Naive thymus-derived CD8-positive, alpha-beta T cell (primary cell): ENCODE results near the gene DNPEP. TPM values are rescaled to one million over a fixed set of nuclear protein-coding genes. Genes with fewer than 3 reads are reported as not detected.

ENCODE experiments used
- ATAC-seq, 2 donors: fragments of 150-1000 bp; cut with Tn5 transposase in 1 of 2; sonication (Bioruptor Pico), chemical (Tn5 transposase) in 1 of 2; 1 replicate in 1 of 2; 2 replicates in 1 of 2; pipeline ENCODE4 v1.10.0; 2021; ENCODE audit warnings: mild to moderate bottlenecking in 2 of 2, moderate library complexity in 2 of 2
- POLR2A ChIA-PET: fragments of 350-600 bp; sonication (Branson Sonifier 250); formaldehyde crosslinking; loops from one replicate; lab custom pipeline; 2021; ENCODE audit warnings: antibody characterized with exemption; lab: Charles Lee
- DNase-seq, 10 donors: peaks; one replicate each; pipeline versions ENCODE4 v3.0.0 to v3.0.0-alpha.2; 2020 to 2022
- H3K27ac Mint-ChIP-seq, 10 donors: one replicate each; pipeline ENCODE4 v1.8.0; 2020 to 2022; ENCODE audit warnings: mild to moderate bottlenecking in 10 of 10, mixed read lengths in 10 of 10, moderate library complexity in 4 of 10, inconsistent platforms in 1 of 10
- H3K27me3 Mint-ChIP-seq, 5 donors: one replicate each; pipeline ENCODE4 v1.8.0; 2021 to 2022; ENCODE audit warnings: mixed read lengths in 5 of 5
- H3K36me3 Mint-ChIP-seq, 3 donors: one replicate each; pipeline ENCODE4 v1.8.0; 2020 to 2022; ENCODE audit warnings: mixed read lengths in 3 of 3, mild to moderate bottlenecking in 2 of 3, inconsistent platforms in 1 of 3
- H3K4me1 Mint-ChIP-seq, 4 donors: one replicate each; pipeline ENCODE4 v1.8.0; 2021 to 2022; ENCODE audit warnings: mixed read lengths in 4 of 4
- H3K4me3 Mint-ChIP-seq, 10 donors: one replicate each; pipeline ENCODE4 v1.8.0; 2020 to 2022; ENCODE audit warnings: mild to moderate bottlenecking in 10 of 10, mixed read lengths in 10 of 10, moderate library complexity in 6 of 10, inconsistent platforms in 1 of 10
- H3K9me3 Mint-ChIP-seq, 9 donors: one replicate each; pipeline ENCODE4 v1.8.0; 2020 to 2022; ENCODE audit warnings: mixed read lengths in 9 of 9, mild to moderate bottlenecking in 3 of 9, inconsistent platforms in 1 of 9, moderate library complexity in 1 of 9
- polyA plus RNA-seq, 3 donors: library from polyadenylated mRNA; unstranded; fragments of 300-500 nt; fragmentation: Illumina TruSeq; gene quantifications; one replicate each; pipeline ENCODE4 v1.2.3, GENCODE V29; 2021
- total RNA-seq, 8 experiments: library from RNA in 2 of 8; stranded (reverse) in 2 of 8; gene quantifications; one replicate each; pipeline ENCODE4 v1.2.3 and lab custom pipeline; 2021 to 2026

The DNPEP gene
- total and polyA plus RNA-seq, 5 experiments from 2014 or later: 51.2 to 89.1 (median 62.6) TPM

DNA sequence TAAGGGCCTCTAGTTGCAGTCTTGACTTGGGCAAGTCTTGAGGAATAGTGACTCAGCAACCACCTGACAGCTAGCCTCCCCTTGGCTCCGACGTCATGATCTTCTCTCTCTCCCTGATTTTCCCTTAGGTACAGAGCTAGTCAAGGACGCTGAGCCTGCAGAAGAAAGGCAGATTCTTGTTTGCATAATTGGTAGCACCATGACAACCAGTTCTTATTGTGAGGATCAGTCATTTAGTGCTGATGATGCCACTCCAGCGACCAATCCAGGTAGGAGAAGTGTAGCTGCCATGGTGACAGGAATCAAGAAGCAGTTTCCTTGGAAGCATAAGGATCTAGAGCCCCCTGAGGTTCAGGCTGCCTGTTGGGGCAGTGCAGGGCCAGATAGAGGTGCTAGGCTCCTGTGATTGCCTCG, 52.3 kb downstream of the DNPEP start:
- no peak overlapping the region for H3K4me3 Mint-ChIP-seq
- DNase-seq: no peak
- POLR2A ChIA-PET: no interaction called here
- ATAC-seq: no peak
- H3K36me3 Mint-ChIP-seq: peaks cover 0 to 23% (median 23%) of the 10 kb centered on the region in 3 donors
- no peak overlapping the region for H3K27ac Mint-ChIP-seq
- peaks cover 5 to 30% (median 15%) of the 10 kb centered on the region in 9 donors for H3K9me3 Mint-ChIP-seq
- H3K4me1 Mint-ChIP-seq: peaks cover 0 to 7% (median 3%) of the 10 kb centered on the region in 4 donors
- H3K27me3 Mint-ChIP-seq: peaks cover 36 to 87% (median 52%) of the 10 kb centered on the region in 5 donors

DNA sequence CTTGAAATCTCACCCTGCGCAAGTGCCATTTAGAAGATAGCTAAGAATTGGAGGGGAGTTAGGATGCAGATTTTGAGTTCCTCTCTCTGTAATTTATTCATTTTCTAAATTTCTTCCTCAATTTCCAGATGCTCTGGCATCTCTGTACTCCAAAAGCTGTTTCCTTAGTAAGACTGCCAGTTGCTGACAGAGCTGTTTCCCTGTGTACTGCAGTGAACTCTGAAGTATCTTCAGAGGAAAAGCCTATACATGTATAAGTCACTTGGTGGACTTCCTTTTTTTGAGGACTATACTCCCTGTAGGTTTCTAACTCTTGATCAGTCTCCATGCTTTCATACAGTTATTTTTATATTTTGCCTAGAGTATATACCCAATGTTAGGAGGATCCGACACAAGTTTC, 53.6 kb downstream of the DNPEP start:
- ATAC-seq (no peak), DNase-seq (no peak)
- H3K36me3 Mint-ChIP-seq: peaks cover 0 to 23% (median 23%) of the 10 kb centered on the region in 3 donors
- H3K9me3 Mint-ChIP-seq: peaks cover 5 to 30% (median 15%) of the 10 kb centered on the region in 9 donors
- peaks cover 0 to 7% (median 3%) of the 10 kb centered on the region in 4 donors for H3K4me1 Mint-ChIP-seq
- no peak overlapping the region for H3K4me3 Mint-ChIP-seq
- POLR2A ChIA-PET: no interaction called here
- no peak overlapping the region for H3K27ac Mint-ChIP-seq
- H3K27me3 Mint-ChIP-seq: peaks cover 40 to 87% (median 62%) of the 10 kb centered on the region in 5 donors

DNA sequence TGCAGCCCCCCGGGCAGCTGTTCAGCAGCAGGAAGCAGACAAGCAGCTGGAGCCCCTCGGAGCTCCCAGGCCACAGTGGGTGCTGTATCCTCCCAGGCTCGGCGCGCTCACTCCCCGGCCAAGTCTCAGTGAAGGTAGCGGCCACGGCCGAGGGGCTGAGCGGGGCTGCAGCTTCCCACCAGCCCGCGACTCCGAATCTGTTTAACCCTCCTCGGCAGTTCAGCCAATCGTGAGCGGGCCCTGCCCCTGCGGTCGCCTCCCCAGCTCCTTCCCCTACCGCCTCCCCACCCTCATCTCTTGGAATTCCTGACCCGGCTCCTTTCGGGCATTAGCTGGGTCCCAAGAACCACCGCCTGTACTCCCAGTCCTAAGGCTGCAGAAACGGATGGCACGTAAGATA, 55.2 kb downstream of the DNPEP start, which contains the start of gene RESP18:
RESP18 (minus strand) TSS at position 203 of the 400 bp plus-strand sequence.
- peak within 1 kb of the TSS in 1 of 10 donors; percentile 42 for H3K4me3 Mint-ChIP-seq
- H3K27me3 Mint-ChIP-seq: peaks cover 45 to 91% (median 72%) of the 10 kb centered on the region in 5 donors
- H3K36me3 Mint-ChIP-seq: peaks cover 0 to 23% (median 23%) of the 10 kb centered on the region in 3 donors
- ATAC-seq (no peak), DNase-seq (no peak)
- peaks cover 0 to 7% (median 4%) of the 10 kb centered on the region in 4 donors for H3K4me1 Mint-ChIP-seq
- peak within 1 kb of the TSS in 1 of 10 donors; percentile 44 for H3K27ac Mint-ChIP-seq
- POLR2A ChIA-PET: no interaction called here
- H3K9me3 Mint-ChIP-seq: peaks cover 5 to 30% (median 15%) of the 10 kb centered on the region in 9 donors

DNA sequence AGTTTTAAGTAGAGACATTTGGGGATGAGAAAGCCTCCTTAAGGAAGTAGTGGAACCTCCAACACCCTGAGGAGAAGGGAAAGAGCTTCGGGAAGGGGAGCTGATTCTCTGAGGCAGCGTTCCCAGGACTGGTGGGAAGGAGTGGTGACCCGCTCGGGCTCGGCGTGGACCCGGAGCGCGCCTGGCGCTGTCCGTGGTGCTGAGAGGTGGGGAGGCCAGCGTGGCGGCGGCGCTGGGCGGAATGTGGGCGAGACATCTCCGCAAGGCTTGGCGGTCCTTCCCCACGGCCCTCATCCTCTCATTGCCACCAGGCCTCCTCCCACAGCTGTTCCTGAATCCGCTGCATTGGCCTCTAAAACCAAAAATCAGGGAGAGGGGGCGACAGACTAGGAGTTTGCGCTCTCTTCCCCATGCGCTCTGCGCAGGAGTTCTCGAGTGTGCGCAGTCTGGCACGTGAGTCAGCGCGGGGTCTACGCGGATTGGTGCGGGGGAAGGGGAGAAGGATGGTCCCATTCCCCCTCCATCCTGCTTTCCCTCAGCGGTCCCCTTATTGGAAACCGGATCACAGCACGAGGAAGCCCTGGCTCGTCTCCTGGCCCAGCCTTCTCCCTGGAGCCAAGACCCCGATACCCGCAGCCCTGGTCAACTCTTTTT, 56.0 kb downstream of the DNPEP start:
- POLR2A ChIA-PET: no interaction called here
- DNase-seq: peak in 5 of 10 donors; percentile 10 to 46 (median 21)
- H3K27me3 Mint-ChIP-seq: peaks cover 42 to 91% (median 68%) of the 10 kb centered on the region in 5 donors
- no peak overlapping the region for H3K27ac Mint-ChIP-seq
- no peak overlapping the region for H3K4me3 Mint-ChIP-seq
- ATAC-seq: no peak
- peaks cover 0 to 21% (median 18%) of the 10 kb centered on the region in 3 donors for H3K36me3 Mint-ChIP-seq
- peaks cover 4 to 27% (median 14%) of the 10 kb centered on the region in 9 donors for H3K9me3 Mint-ChIP-seq
- peaks cover 0 to 7% (median 4%) of the 10 kb centered on the region in 4 donors for H3K4me1 Mint-ChIP-seq

DNA sequence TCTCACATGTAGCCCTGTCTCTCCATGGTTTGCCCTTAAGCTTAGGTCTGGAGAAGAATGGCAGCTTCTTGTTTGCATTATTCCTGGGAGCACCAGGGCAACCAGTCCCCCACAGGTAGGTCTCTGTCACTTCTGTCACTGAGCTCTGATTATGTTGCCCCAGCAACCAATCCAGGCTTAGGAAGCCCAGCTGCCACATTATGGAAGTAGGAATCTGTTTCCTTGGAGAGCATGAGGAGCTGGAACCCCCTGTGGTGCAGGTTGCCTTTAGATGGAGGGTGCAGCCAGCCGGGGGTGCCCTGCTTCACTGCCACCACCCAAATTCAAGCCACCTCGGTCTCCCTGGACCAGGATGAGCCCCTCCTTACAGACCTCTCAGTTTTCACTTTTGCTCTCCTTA, 60.0 kb downstream of the DNPEP start:
- Mint-ChIP-seq H3K27ac (no peak overlapping the region), H3K27me3 (peaks cover 25 to 69% (median 45%) of the 10 kb centered on the region in 5 donors), H3K9me3 (peaks cover 0 to 9% (median 0%) of the 10 kb centered on the region in 9 donors), H3K4me1 (peaks cover 0 to 8% (median 5%) of the 10 kb centered on the region in 4 donors), H3K36me3 (peaks cover 0 to 4% (median 1%) of the 10 kb centered on the region in 3 donors), H3K4me3 (no peak overlapping the region)
- DNase-seq: no peak
- no peak for ATAC-seq
- POLR2A ChIA-PET: no interaction called here

DNA sequence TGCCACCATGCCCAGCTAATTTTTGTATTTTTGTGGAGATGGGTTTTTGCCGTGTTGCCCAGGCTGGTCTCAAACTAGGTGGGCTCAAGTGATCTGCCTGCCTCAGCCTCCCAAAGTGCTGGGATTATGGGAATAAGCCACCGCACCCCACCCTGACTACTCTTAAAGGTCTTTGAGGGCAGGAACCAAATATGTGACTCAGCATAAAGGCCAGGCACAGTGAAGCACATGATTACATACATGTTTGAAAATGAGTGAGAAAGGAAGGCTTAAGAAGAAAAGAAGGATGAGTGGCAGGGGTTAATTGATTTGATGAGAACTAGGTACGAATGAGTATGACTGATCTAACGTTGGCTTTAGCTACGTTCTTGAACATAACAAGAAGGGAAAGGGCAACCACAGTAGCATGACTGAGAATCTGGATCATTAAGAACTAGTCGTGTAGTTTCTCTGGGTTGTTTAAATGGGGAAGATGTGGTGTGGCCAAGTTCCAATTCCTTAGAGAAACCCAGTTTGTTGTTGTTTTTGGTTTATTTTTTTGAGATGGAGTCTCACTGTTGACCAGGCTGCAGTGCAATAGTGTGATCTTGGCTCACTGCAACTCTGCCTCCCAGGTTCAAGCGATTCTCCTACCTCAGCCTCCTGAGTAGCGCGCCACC, 61.9 kb downstream of the DNPEP start:
- no peaks in the 10 kb centered on the region for H3K36me3 Mint-ChIP-seq
- ATAC-seq: no peak
- H3K4me3 Mint-ChIP-seq: no peak overlapping the region
- POLR2A ChIA-PET: no interaction called here
- H3K27ac Mint-ChIP-seq: no peak overlapping the region
- peaks cover 9 to 18% (median 13%) of the 10 kb centered on the region in 4 donors for H3K4me1 Mint-ChIP-seq
- H3K27me3 Mint-ChIP-seq: peaks cover 14 to 50% (median 34%) of the 10 kb centered on the region in 5 donors
- H3K9me3 Mint-ChIP-seq: no peaks in the 10 kb centered on the region
- DNase-seq: no peak

DNA sequence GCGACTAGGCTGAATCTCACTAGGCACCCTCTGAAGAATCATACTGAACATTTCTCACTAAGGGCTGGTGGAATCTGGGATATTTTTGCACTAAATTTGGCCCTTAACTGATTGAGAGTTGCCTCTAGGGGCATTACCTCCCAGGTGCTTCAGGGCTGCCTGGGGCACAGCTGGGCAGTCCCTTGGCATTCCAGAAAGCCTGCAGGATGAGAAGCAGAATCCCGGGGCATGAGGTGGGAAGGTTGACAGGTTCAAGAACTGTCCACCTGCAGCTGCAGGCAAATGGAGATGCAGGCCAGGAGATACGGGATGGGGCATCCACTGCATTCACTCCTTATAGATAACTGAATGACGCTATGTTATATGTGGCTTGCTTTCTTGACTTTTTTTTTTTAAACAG, 62.6 kb downstream of the DNPEP start:
- no peak overlapping the region for H3K27ac Mint-ChIP-seq
- no peaks in the 10 kb centered on the region for H3K9me3 Mint-ChIP-seq
- ATAC-seq: no peak
- POLR2A ChIA-PET: no interaction called here
- peaks cover 12 to 44% (median 30%) of the 10 kb centered on the region in 5 donors for H3K27me3 Mint-ChIP-seq
- no peak overlapping the region for H3K4me3 Mint-ChIP-seq
- H3K4me1 Mint-ChIP-seq: peaks cover 11 to 19% (median 13%) of the 10 kb centered on the region in 4 donors
- no peak for DNase-seq
- no peaks in the 10 kb centered on the region for H3K36me3 Mint-ChIP-seq

DNA sequence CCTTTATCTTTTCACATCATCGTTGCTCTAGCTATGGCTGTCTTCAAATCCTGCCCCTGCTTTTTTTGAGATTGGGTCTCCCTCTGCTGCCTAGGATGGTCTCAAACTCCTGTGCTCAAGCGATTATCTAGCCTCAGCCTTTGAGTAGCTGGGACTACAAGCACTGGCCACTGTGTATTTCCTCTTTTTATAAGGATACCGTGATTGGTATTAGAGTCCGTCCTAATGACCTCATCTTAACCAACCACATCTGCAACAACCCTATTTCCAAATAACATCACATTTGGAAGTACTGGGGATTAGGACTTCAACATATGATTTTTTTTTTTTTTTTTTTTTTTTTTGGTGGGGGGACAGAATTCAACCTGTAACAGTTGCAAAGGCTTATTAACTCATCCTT, 64.3 kb downstream of the DNPEP start:
- ATAC-seq: no peak
- H3K4me3 Mint-ChIP-seq: no peak overlapping the region
- DNase-seq: no peak
- H3K36me3 Mint-ChIP-seq: no peaks in the 10 kb centered on the region
- H3K27ac Mint-ChIP-seq: no peak overlapping the region
- H3K4me1 Mint-ChIP-seq: peaks cover 11 to 21% (median 14%) of the 10 kb centered on the region in 4 donors
- H3K27me3 Mint-ChIP-seq: peaks cover 2 to 28% (median 21%) of the 10 kb centered on the region in 5 donors
- POLR2A ChIA-PET: no interaction called here
- H3K9me3 Mint-ChIP-seq: no peaks in the 10 kb centered on the region

Other genes starting within 250 kb of the DNPEP start
- gene NHEJ1, start 227.1 kb downstream of the DNPEP start, total RNA-seq: 10 to 100 TPM; 17.0 to 20.1 TPM
- 10 to 100 TPM; 16.6 to 29.1 (median 23.0) TPM for gene NHEJ1, start 227.1 kb downstream of the DNPEP start, polyA plus RNA-seq
- 1 to 10 TPM; 2.7 to 3.3 TPM for gene SLC23A3, start 217.9 kb downstream of the DNPEP start, total RNA-seq
- gene SLC23A3, start 217.9 kb downstream of the DNPEP start, polyA plus RNA-seq: not detected
- 10 to 100 TPM; 59.1 to 64.1 TPM for gene CNPPD1, start 211.0 kb downstream of the DNPEP start, total RNA-seq
- gene CNPPD1, start 211.0 kb downstream of the DNPEP start, polyA plus RNA-seq: 10 to 100 TPM; 45.8 to 59.8 (median 50.4) TPM
- 100 to 1,000 TPM; 110 to 113 TPM for gene RETREG2, start 209.6 kb downstream of the DNPEP start, total RNA-seq
- 10 to 100 TPM; 52.0 to 64.3 (median 57.6) TPM for gene RETREG2, start 209.6 kb downstream of the DNPEP start, polyA plus RNA-seq
- 10 to 100 TPM; 69.6 to 81.9 TPM for gene ZFAND2B, start 181.1 kb downstream of the DNPEP start, total RNA-seq
- gene ZFAND2B, start 181.1 kb downstream of the DNPEP start, polyA plus RNA-seq: 10 to 100 TPM; 78.1 to 85.1 (median 78.1) TPM
- 10 to 100 TPM; 12.3 to 12.9 TPM for gene ABCB6, start 169.0 kb downstream of the DNPEP start, total RNA-seq
- 1 to 10 TPM; 1.6 to 4.9 (median 1.8) TPM for gene ABCB6, start 169.0 kb downstream of the DNPEP start, polyA plus RNA-seq
- gene ATG9A, start 158.3 kb downstream of the DNPEP start, total RNA-seq: 10 to 100 TPM; 52.6 to 53.5 TPM
- gene ATG9A, start 158.3 kb downstream of the DNPEP start, polyA plus RNA-seq: 10 to 100 TPM; 17.7 to 27.9 (median 20.5) TPM
- gene ANKZF1, start 158.1 kb downstream of the DNPEP start, total RNA-seq: 100 to 1,000 TPM; 263 to 278 TPM
- 10 to 100 TPM; 23.8 to 46.2 (median 25.9) TPM for gene ANKZF1, start 158.1 kb downstream of the DNPEP start, polyA plus RNA-seq
- 1 to 10 TPM; 1.8 to 2.7 TPM for gene GLB1L, start 142.5 kb downstream of the DNPEP start, total RNA-seq
- 1 to 10 TPM in 2 of 3 donors, under 1 TPM in 1; 0.62 to 1.8 (median 1.7) TPM for gene GLB1L, start 142.5 kb downstream of the DNPEP start, polyA plus RNA-seq
- 10 to 100 TPM; 22.4 to 22.6 TPM for gene STK16, start 142.4 kb downstream of the DNPEP start, total RNA-seq
- 10 to 100 TPM; 21.6 to 25.8 (median 23.7) TPM for gene STK16, start 142.4 kb downstream of the DNPEP start, polyA plus RNA-seq
- gene TUBA4B, start 134.7 kb downstream of the DNPEP start, total RNA-seq: not detected
- not detected for gene TUBA4B, start 134.7 kb downstream of the DNPEP start, polyA plus RNA-seq
- 100 to 1,000 TPM; 143 to 144 TPM for gene TUBA4A, start 134.0 kb downstream of the DNPEP start, total RNA-seq
- 100 to 1,000 TPM; 107 to 275 (median 122) TPM for gene TUBA4A, start 134.0 kb downstream of the DNPEP start, polyA plus RNA-seq
- 100 to 1,000 TPM; 102 to 105 TPM for gene DNAJB2, start 108.5 kb downstream of the DNPEP start, total RNA-seq
- 1 to 10 TPM; 5.0 to 6.6 (median 5.9) TPM for gene DNAJB2, start 108.5 kb downstream of the DNPEP start, polyA plus RNA-seq
- not detected for gene PTPRN, start 78.5 kb downstream of the DNPEP start, total RNA-seq
- under 1 TPM in 2 of 3 donors, not detected in 1; 0.27 to 0.31 TPM for gene PTPRN, start 78.5 kb downstream of the DNPEP start, polyA plus RNA-seq
- not detected for gene RESP18, start 55.2 kb downstream of the DNPEP start, total RNA-seq
- gene RESP18, start 55.2 kb downstream of the DNPEP start, polyA plus RNA-seq: not detected
- not detected for gene DES, start 30.5 kb upstream of the DNPEP start, total RNA-seq
- gene DES, start 30.5 kb upstream of the DNPEP start, polyA plus RNA-seq: not detected
- gene SPEG, start 46.9 kb upstream of the DNPEP start, total RNA-seq: 10 to 100 TPM; 20.3 to 22.5 TPM
- gene SPEG, start 46.9 kb upstream of the DNPEP start, polyA plus RNA-seq: 1 to 10 TPM; 1.6 to 3.0 (median 2.7) TPM
- 10 to 100 TPM; 22.5 to 26.9 TPM for gene GMPPA, start 111.0 kb upstream of the DNPEP start, total RNA-seq
- gene GMPPA, start 111.0 kb upstream of the DNPEP start, polyA plus RNA-seq: 10 to 100 TPM; 12.1 to 22.0 (median 17.0) TPM
- under 1 TPM; 0.21 to 0.30 TPM for gene ASIC4, start 126.6 kb upstream of the DNPEP start, total RNA-seq
- not detected for gene ASIC4, start 126.6 kb upstream of the DNPEP start, polyA plus RNA-seq
- 1 to 10 TPM; 3.7 to 3.8 TPM for gene CHPF, start 155.9 kb upstream of the DNPEP start, total RNA-seq
- 1 to 10 TPM; 3.8 to 4.2 (median 4.2) TPM for gene CHPF, start 155.9 kb upstream of the DNPEP start, polyA plus RNA-seq
- under 1 TPM; 0.36 to 0.49 TPM for gene TMEM198, start 156.1 kb upstream of the DNPEP start, total RNA-seq
- gene TMEM198, start 156.1 kb upstream of the DNPEP start, polyA plus RNA-seq: under 1 TPM in 1 of 3 donors, not detected in 2; 0.21 TPM
- 1 to 10 TPM in 1 of 2 experiments, under 1 TPM in 1; 0.96 to 1.1 TPM for gene OBSL1, start 183.6 kb upstream of the DNPEP start, total RNA-seq
- not detected for gene OBSL1, start 183.6 kb upstream of the DNPEP start, polyA plus RNA-seq
- not detected for gene INHA, start 184.4 kb upstream of the DNPEP start, total RNA-seq
- not detected for gene INHA, start 184.4 kb upstream of the DNPEP start, polyA plus RNA-seq
- 10 to 100 TPM; 42.7 to 50.2 TPM for gene STK11IP, start 209.9 kb upstream of the DNPEP start, total RNA-seq
- 1 to 10 TPM; 5.4 to 9.3 (median 6.6) TPM for gene STK11IP, start 209.9 kb upstream of the DNPEP start, polyA plus RNA-seq
- under 1 TPM; 0.19 to 0.36 TPM for gene SLC4A3, start 239.7 kb upstream of the DNPEP start, total RNA-seq
- not detected for gene SLC4A3, start 239.7 kb upstream of the DNPEP start, polyA plus RNA-seq